T-helper 22 cell (primary cell): Measurements from ENCODE around the gene LAMC3.
"Not testable (repeated sequence)": the region's sequence is repeated elsewhere in the genome, so short reads cannot be mapped to it uniquely, and the experiment has no call there.

Experiments
- DNase-seq: peaks from one replicate; pipeline ENCODE4 v3.0.0-alpha.2; 2020; ENCODE audit warnings: low read depth

Gene LAMC3

DNA sequence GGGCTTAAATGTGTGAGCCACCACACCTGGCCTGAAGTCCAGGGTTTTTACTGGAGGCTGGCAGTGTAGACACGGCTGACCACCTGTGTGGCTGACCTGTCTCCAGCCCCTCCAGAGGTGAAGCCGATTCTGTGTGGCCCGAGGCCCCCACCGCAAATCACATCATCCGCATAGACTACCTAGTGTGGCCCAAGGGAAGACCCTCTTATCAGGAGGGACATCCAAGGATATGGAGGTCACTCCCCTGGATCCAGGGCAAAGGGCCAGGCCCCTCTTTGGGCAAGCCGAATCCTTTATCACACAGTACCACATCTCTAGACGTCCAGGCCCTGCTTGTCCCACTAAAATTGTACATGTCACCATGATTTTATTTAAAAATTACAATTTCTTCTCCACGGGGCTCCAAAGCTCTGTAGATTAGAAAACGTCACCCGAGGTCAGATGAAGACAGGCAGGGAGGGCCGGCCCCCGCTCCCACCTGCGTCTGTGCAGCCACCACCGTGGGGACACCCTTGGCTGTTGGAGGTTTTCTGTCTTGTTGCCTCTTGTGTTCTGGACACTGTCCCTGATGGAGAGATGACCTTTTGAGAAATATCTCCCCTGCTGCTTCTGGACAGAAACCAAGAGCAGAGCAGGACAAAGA lies 20.1 kb downstream of the LAMC3 start:
- DNase-seq, result no peak

DNA sequence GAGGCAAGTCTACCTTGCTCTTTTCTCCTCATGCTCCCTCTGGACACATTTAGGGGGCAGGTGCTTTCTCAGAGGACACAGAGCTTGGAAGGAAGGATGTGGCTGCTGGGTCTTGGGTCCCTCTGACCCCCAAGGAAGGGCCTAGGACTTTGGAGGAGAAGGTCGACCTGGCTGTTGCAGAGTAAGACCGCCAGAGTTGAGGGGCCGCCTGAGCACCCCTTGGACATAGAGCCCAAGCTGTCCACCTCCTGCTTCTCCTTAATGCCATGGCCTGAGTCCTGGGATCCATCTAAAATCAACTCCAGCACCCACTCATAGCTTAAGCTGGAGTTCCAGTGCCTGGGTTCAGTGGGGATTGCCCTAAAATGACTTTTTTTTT lies 20.6 kb downstream of the LAMC3 start:
- DNase-seq, result no peak

DNA sequence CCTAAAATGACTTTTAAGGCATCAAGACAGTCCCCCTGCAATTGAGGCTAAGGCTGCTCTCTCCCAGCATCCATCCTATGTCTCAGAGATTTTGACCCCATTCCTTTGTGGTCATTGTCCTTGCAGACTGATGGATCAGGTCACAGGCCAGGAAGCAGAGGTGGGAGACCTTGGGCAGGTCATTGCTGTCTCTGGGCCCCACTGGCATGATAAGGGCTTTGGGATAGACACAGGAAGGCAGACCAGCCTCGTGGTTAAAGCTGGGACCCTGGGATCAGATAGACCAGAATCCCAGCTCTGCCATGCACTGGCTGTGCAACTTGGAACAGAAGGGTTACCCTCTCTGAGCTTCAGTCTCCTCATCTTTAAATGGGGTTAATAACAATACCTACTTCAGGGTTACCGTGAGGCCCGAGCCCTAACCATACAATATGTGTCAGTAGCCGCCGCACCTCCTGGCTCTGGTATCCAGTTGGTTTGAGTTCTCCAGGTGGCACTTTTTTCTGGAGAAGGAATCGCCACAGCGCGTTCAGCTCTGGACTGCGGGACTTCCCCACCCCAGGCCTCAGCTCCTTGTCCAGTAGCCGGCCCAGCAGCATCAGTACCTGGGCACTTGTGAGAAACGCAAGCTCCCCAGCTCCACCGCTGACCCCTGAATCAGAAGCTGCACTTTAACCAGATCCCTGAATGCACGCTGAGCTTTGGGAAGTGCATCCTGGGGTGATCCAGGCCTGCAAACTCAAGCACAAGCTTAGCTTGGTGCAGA lies 21.4 kb downstream of the LAMC3 start:
- DNase-seq, result no peak

DNA sequence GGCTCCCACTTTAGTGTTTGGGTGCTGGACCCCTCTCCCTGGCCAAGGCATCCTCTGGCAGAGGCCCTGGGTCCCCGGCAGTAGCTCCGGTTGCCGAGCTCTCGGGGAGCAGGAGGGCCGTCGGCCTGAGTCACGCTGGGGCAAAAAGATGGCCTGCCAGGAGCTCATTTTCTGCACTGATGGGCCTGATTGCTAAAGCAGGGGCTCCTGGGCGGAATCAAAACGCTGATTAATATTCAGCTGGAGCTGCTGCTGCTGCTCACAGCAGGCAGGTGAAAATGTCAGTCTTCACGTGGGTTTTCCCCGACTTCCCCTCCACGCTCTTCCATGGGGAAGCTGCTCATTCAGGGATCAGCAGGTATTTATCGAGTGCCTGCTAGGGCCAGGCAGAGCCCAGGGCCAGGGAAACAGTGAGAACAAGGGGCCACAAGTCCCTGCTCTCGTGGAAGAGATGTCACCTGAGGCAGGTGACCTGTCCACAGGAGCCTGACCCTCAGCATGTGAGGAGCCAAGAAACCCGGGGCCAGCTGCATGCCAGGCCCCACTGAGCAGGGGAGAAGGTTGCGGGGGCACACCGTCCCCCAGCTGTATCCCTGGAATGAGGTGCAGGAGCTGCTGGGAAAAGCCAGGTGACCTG lies 22.1 kb downstream of the LAMC3 start:
- DNase-seq, result no peak

DNA sequence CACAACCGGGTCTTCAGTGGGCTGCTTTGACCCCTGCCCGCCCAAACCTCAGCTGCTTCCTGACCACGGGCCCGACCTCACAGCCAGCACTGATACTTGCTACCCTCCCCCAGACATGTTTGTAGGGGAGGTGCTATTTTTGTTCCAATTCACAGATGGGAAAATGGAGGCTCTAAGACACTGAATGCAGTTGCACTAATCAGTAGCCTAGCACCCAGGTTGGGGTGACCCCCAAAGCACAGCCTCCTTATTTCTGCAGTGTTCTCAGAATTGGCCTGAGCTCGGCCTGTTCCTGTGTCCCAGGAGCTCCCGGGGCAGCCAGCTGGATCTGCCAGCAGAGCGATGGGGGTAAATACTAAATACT lies 22.6 kb downstream of the LAMC3 start:
- DNase-seq, result no peak

DNA sequence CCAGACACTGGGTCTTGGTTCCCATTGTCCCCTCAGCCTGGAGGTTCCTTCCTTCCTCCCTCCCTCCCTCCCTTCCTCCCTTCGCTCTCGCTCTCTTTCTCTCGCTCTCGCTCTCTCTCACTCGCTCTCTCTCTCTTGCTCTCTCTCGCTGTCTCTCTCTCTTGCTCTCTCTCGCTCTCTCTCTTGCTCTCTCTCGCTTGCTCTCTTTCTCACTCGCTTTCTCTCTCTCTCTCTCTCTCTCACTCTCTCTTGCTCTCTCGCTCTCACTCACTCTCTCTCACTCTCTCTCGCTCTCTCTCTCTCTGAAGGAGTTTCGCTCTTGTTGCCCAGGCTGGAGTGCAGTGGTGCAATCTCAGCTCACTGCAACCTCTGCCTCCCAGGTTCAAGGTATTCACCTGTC lies 23.4 kb downstream of the LAMC3 start:
- DNase-seq, result no peak

DNA sequence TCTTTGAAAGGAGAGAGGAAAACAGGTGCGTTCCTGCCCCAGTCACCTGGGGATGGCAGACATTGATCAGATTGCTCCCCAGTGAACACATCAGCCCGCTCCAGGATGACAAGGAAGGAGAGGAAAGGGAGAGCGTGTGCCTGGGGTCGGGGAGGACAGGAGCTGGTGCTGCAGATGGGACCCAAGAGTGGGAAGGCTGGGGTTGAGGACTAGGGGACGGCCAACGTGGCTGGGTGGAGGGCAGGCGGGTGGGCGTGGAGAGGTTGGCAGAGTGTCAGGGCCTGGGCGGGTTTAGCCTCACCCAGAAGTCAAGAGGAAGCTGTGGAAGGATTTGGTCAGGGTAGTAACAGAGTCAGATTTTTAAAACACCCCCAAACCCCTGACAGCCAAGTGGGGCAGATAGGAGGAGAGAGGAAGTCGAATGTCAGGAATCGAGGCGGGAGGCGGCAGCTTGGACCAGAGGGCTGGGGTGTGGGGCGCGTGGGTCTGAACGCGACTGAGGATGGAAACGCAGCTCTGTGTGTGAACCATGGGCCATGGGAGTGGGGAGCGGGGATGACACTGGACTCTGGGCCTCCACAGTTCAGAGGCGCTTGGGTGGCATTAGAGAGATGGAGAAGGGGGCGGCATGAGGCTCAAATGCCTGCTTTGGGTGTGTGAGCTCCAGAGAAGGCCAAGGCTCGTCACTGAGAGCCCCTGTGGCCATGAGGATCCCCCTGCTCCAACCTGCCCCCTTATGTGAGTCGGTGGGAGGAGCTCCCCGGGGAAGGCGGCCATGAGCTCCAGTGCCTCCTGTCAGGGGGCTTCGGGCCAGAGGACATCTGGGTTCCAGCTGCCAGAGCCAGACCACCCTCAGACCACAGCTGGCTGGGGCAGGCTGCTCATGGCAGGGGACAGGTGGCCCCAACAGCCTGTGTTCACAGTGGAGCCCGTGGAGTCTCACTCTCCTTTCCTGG lies 24.6 kb downstream of the LAMC3 start:
- no peak for DNase-seq

DNA sequence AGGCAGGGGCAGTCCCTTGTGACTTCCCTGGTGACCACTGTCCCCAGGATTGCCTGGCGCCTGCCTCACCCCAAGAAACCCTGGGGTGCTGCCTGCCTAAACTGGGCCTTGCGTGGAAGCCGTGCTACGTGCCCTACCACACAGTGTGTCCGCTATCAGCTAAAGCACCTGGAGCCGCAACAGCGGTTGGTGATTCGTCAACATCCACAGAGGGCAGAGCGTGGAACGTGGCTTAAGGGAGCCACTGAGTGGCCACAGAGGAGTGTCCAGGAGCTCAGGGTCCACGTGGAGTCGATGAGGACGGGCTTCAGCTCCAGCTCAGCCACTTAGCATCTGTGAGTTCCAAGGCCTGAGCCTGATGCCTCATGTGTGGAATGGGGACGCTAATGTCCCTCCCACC lies 25.3 kb downstream of the LAMC3 start:
- DNase-seq, result no peak

DNA sequence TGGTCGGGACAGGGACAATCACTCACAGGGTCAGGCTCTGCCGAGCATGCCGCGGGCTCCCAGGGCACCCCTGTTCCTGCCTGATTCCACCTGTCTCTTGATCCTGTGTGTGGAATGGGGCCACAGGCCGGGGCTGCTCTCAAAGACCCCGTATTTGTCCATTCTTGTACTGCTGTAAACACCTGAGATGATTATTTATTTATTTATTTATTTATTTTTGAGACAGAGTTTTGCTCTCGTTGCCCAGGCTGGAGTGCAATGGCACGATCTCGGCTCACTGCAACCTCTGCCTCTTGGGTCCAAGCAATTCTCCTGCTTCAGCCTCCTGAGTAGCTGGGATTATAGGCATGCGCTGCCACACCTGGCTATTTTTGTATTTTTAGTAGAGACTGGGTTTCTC lies 25.8 kb downstream of the LAMC3 start:
- not testable (repeated sequence) for DNase-seq

DNA sequence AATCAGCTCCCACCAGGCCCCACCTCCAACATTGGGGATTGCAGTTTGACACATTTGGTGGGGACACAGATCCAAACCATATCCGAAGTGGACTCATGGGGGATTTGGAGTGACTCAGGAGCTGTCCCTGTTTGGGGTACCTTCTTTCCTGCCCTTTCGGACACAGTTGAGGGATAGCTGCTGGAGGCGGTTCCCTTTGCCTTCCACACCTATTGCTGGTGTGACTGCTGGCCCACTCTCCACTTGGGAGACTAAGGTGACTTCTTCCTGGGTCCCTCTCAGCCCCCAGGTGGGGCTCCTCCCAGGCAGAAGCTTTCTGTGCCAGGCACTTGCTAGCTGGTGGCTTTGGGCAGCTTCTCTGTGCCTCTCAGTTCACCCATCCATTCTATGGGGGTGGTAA lies 26.6 kb downstream of the LAMC3 start:
- DNase-seq, result no peak

DNA sequence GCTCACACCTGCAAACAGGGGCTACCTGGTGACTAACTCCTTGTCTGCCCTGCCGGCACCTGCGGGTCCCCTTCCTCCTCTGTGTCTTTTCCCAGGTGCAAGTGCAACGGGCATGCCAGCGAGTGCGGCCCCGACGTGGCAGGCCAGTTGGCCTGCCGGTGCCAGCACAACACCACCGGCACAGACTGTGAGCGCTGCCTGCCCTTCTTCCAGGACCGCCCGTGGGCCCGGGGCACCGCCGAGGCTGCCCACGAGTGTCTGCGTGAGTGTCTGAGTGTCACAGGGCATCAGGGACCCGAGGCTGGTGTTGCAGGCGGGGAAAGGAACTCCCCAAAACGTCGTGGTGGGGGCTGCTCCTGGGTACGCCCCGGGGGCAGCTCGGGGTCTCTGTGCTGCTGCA lies 27.1 kb downstream of the LAMC3 start:
- no peak for DNase-seq

DNA sequence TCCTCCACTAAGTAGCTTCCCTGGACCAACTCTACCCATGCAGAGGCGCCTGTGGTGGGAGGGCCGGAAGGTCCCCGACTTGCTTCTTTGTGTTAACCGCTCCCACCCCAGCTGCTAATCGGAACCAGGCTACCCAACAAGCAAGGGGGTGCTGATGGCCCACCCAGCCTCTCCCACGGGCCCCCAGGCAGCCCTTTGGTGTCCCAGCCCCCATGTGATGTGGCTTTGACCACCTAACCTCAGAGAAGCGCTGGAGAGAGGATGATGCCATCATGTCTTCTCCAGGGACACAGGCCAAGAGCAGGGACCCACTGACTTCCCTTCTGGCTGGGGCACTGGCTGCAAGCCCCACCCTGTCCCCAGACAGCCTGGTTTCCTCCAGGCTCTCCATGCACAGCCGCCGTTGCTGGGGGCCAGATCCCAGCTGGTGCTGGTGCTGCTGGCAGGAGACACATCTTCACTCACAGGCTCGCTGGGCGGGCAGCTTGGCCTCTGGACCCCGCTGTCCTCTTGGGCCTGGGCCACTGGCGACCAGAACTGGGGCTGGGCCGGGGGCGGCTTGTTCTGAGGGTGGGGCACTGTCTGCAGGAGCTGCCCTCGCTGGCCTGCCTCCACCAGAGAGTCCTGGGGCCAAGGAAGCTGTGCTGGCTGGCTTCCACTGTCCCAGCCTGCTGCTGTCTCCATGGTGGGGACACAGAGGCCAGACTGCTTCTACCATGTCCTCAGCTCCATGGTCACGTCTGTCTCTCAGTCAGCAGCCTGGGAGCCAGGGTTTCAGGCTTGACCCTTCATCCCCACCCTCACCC lies 27.8 kb downstream of the LAMC3 start:
- no peak for DNase-seq

DNA sequence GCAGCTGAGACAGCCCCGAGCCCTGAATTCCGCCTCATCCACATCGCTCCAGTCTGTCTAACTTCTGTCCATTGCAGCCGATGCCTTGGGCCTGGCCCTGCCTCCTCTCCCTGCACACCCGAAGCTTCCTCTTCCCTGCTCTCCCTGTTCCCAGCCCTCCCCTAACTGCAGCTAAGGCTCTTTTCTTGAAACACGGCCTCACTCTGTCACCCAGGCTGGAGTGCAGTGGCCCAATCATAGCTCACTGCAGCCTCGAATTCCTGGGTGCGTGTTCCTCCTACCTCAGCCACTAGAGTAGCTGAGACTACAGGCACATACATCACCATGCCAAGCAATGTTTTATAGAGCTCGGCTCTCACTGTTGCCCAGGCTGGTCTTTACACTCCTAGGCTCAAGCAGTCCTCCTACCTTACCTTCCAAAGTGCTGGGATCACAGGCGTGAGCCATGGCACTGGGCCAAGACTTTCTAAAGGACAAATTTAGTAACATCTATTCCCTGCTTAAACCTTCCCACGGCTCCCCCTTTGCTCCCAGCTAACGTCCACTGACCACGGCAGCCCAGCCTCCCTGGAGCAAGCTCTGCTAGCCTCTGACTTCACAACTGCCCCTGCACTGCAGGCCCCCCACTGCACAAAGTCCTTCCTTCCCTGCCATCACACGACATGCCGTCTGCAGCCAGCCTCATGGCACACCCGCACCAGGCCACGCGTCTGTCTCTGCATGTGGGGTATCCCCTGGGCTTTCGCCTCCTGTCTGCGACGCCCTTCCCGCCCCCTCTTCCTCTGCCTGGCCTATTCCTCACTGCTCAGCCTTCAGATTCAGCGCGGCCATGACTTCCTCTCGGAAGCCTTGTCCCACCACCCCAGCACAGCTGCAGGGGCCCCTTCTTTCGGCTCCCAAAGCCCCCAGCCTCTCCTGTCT lies 28.6 kb downstream of the LAMC3 start:
- DNase-seq, result no peak

DNA sequence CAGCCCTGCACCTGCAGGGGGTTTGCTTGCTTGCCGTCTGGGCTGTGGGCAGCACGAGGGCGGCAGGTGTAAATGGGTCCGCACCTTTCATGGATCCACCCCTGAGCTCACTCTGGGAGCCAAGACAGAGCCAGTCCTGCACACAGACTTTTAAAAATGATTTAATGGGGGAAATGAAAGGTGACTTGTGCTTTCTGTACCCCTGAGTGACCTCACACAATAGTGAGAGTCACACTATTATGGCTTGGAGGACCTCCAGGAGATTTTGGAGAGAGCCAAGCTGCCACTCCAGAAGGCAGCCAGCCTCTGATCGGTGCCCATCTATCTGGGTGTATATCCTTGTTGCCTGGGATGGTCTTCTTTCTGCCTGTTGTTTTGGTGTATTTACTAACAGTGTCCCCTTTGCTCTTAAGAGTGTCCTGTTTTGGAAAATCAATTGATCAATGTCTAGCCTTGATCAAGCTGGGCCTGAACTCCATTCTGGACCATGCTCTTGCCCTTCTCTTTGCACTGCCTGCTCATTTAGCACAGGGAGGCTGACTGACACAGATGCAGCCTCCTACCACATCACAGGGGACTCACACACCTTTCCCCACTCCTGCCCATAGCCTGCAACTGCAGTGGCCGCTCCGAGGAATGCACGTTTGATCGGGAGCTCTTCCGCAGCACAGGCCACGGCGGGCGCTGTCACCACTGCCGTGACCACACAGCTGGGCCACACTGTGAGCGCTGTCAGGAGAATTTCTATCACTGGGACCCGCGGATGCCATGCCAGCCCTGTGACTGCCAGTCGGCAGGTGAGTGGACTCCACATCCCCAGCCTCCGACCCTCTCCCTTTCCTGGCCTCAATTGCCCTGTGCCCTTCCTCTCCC lies 29.5 kb downstream of the LAMC3 start:
- no peak for DNase-seq

DNA sequence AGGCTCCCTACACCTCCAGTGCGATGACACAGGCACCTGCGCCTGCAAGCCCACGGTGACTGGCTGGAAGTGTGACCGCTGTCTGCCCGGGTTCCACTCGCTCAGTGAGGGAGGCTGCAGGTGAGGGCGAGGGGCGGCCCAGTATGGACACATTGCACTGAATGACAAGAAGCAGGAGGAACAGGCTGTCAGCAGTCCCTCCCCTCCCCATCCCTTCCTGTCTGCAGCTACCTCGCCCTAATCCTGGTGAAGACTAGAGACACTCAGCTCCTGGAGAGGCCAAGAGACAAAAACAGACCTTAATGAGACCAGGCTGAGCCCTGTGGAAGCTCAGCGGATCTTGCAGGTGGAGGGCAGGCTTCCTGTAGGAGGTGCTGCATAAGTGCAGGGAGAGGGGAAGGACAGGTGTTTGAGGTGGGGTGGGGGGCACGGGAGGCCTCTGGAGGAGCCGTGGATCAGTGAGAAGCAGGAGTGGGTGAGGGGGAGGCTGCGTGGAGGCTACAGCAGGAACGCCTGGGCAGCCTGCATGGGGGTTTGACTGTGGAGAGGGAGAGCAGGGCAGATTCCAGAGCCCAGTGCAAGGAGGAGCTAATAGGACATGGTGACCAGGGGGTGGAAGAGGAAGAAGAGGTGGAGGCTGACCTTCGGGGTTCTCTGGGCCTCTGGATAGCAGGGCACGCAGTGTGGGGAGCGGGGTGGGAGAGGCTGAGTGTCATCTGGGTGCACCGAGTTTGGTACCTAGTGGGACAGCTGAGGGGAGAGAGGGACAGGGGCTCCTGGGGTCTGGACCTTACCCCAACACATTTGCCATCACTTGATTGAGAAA lies 30.4 kb downstream of the LAMC3 start:
- DNase-seq, result no peak

DNA sequence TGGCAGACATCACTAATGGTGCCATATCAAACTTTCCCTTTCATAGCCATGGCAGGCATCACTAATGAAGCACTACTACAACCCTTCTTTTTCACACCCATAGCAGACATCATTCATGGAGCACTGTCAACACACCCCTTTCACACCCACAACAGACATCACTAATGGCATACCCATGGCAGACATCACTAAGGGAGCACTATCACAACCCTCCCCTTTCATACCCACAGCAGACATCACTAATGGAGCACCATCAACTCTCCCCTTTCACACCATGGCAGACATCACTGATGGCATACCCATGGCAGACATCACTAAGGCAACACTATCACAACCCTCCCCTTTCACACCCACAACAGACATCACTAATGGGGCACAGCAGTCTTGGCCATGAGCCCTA lies 33.7 kb downstream of the LAMC3 start:
- no peak for DNase-seq

DNA sequence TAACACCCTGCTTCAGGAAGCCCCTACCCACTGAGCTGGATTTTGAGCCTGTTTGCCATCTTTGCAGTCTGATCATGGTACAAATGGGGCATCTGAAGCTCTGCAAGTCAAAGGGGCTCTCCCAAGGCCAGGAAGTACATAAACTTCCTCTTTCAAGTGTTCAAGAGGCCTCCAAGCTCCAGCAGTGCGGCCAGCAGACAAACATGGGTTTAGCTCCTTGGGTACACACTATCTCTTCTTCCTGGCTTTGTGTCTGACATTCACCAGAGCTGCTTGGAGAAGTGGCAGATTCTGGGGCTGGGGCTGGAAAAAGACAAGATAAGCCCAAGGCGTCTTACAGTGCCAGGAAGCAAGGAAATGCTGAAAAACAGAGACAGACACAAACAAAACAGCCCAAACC lies 34.1 kb downstream of the LAMC3 start:
- DNase-seq, result no peak

DNA sequence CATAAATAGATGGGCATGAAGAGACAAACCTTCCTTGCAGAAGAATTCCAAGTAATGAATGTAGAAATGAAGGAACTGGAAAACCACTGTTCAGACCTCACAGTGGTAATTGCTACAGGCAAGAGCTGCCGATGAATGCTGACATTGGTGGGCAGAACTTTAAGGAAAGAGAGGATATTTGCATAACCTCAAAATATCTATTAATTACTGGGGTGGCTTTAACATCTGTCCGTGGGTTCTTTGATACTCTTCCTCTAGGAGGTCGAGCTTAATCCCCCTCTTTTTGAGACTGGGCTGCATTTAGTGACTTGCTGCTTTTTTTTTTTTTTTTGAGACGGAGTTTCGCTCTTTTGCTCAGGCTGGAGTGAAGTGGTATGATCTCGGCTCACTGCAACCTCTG lies 34.7 kb downstream of the LAMC3 start:
- DNase-seq, result no peak
